K562 (cell line): ENCODE data around the gene C22orf39. TPM values are rescaled to one million over a fixed set of nuclear protein-coding genes. Genes with fewer than 3 reads are reported as not detected.

Experiments used
- ARID1B ChIP-seq: fragments of 450-650 bp; IDR thresholded peaks from 2 replicates; pipeline ENCODE4 v1.6.1; 2016; ENCODE audit warnings: antibody characterized with exemption, mild to moderate bottlenecking, inconsistent platforms
- CREBBP ChIP-seq: IDR thresholded peaks from one replicate; pipeline ENCODE4 v1.6.1; 2012; ENCODE audit warnings: low read depth, mild to moderate bottlenecking, control low read depth, inconsistent platforms, low read length
- IRF2 ChIP-seq: sonication (generic); formaldehyde crosslinking; IDR thresholded peaks from 2 replicates; pipeline ENCODE4 v1.8.1; 2022; ENCODE audit warnings: mild to moderate bottlenecking, missing genetic modification reagents
- LEF1 ChIP-seq: fragments of 450-650 bp; IDR thresholded peaks from 2 replicates; pipeline ENCODE4 v1.6.1; 2016; ENCODE audit warnings: mild to moderate bottlenecking
- MAFK ChIP-seq: IDR thresholded peaks from 2 replicates; pipeline ENCODE4 v1.6.1; 2011; ENCODE audit warnings: low read length, improper control_type of control experiment
- MED1 ChIP-seq: sonication (generic); formaldehyde crosslinking; IDR thresholded peaks from 2 replicates; pipeline ENCODE4 v1.8.1; 2023; ENCODE audit warnings: missing genetic modification reagents, borderline replicate concordance
- RBM15 ChIP-seq: fragments of 200-400 bp; formaldehyde crosslinking; IDR thresholded peaks from 2 replicates; pipeline ENCODE4 v1.6.1; 2018; ENCODE audit warnings: mild to moderate bottlenecking, low read length, moderate library complexity; ENCODE audit not compliant: insufficient read depth
- SMAD4 ChIP-seq: fragments of 250-450 bp; sonication (Bioruptor Pico); conservative IDR thresholded peaks from 2 replicates; pipeline ENCODE4 v1.8.0; 2021; ENCODE audit warnings: inconsistent platforms, mild to moderate bottlenecking, moderate library complexity
- ZNF436 ChIP-seq: fragments of 250-450, 450-650 bp; sonication (Bioruptor Pico); formaldehyde crosslinking; IDR thresholded peaks from 2 replicates; pipeline ENCODE4 v1.7.0; 2020; ENCODE audit warnings: mild to moderate bottlenecking
- ZNF444 ChIP-seq: fragments of 250-450 bp; sonication (Bioruptor Pico); IDR thresholded peaks from 2 replicates; pipeline ENCODE4 v1.4.0; 2020; ENCODE audit warnings: mild to moderate bottlenecking, moderate library complexity
- ZNF584 ChIP-seq: fragments of 200-800 bp; sonication (Bioruptor generic); IDR thresholded peaks from 2 replicates; pipeline ENCODE4 v1.6.1; 2016; ENCODE audit warnings: low read depth, mild to moderate bottlenecking, missing genetic modification characterization, missing compliant biosample characterization
- ZNF668 ChIP-seq: fragments of 250-450 bp; sonication (Bioruptor Pico); IDR thresholded peaks from 2 replicates; pipeline ENCODE4 v1.8.0; 2022; ENCODE audit warnings: mild to moderate bottlenecking, inconsistent platforms
- polyA plus RNA-seq, 8 experiments: library from polyadenylated mRNA; depleted of rRNA in 4 of 8; stranded (reverse) in 5 of 8; unstranded in 3 of 8; fragments of >200 nt; fragmentation: Nextera tagmentation in 2 of 8; fragmentation: Illumina TruSeq in 1 of 8; extraction: Ambion mirVana in 2 of 8; extraction: Trizol in 1 of 8; gene quantifications; 2 replicates each; pipeline versions ENCODE4 v1.2.1 to v1.2.3, GENCODE V29; 2011 to 2014; ENCODE audit warnings: inconsistent platforms in 1 of 8, missing spikeins in 1 of 8
- total RNA-seq, 7 experiments: library from RNA; depleted of rRNA in 6 of 7; stranded (reverse); fragments of >200 nt in 6 of 7; fragmentation: Illumina TruSeq in 2 of 7; extraction: Trizol in 2 of 7; gene quantifications; 2 replicates each; pipeline versions ENCODE4 v1.2.1 to v1.2.3, GENCODE V29; 2011 to 2021; ENCODE audit warnings: low replicate concordance in 1 of 7
- TF ChIP-seq, protein P1 (sequence below), 2 experiments: IDR thresholded peaks; 2 replicates each; pipeline ENCODE4 v1.6.1; 2012; ENCODE audit warnings: improper control_type of control experiment in 2 of 2, low read depth in 2 of 2, low read length in 2 of 2, borderline replicate concordance in 1 of 2
- TF ChIP-seq, protein P2 (sequence below): IDR thresholded peaks from 3 replicates; pipeline ENCODE4 v1.6.1; 2011; ENCODE audit warnings: borderline replicate concordance, mild to moderate bottlenecking; ENCODE audit not compliant: insufficient read length, insufficient read depth
- TF ChIP-seq, protein P3 (sequence below): fragments of 200-800 bp; sonication (Bioruptor generic); IDR thresholded peaks from 2 replicates; pipeline ENCODE4 v1.6.1; 2016; ENCODE audit warnings: missing genetic modification characterization, missing compliant biosample characterization
- TF ChIP-seq, protein P4 (sequence below): sonication (generic); formaldehyde crosslinking; IDR thresholded peaks from 2 replicates; pipeline ENCODE4 v1.8.1; 2023; ENCODE audit warnings: mild to moderate bottlenecking, missing genetic modification reagents

Gene C22orf39
- total and polyA plus RNA-seq, 9 of the 15 experiments (the other 6 are each of a cell fraction or from before 2014, with no cell fraction given) = 20.4 to 139 (median 66.8) TPM

DNA sequence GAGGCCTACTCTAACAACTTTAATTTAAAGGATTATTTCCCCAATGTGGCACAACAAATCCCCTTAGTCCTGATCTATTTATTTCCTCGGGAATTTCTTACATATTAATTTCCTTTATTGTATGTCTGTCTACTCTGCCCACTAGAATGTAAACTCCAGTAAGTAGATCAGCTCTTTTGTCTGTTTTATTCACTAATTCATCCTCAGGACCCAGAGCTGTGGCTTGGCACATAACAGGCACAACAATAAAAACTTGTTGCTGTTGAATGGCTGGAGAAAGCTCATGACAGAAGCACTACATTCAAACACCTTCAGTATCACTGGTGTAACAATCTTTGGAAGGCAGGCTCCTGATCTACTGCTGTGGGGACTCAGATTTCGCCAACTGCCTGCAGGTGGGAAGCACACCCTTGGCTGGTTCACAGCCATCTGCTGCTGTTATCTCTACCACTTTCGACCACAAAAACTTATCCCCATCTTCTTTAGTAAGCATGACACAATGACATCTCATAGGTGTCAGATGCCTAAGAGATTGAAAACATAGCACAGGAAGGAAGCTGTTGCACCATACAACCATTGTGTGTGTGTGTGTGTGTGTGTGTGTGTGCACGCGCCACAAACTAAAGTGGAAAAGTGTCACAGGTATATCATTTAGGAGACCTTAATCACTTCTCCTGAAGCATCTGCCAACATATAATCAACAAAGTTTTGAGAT is 27.9 kb downstream of the C22orf39 start (continued):
- TF ChIP-seq, protein P1, sequence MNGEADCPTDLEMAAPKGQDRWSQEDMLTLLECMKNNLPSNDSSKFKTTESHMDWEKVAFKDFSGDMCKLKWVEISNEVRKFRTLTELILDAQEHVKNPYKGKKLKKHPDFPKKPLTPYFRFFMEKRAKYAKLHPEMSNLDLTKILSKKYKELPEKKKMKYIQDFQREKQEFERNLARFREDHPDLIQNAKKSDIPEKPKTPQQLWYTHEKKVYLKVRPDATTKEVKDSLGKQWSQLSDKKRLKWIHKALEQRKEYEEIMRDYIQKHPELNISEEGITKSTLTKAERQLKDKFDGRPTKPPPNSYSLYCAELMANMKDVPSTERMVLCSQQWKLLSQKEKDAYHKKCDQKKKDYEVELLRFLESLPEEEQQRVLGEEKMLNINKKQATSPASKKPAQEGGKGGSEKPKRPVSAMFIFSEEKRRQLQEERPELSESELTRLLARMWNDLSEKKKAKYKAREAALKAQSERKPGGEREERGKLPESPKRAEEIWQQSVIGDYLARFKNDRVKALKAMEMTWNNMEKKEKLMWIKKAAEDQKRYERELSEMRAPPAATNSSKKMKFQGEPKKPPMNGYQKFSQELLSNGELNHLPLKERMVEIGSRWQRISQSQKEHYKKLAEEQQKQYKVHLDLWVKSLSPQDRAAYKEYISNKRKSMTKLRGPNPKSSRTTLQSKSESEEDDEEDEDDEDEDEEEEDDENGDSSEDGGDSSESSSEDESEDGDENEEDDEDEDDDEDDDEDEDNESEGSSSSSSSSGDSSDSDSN (IDR thresholded peaks at IDR 0.05; ENCODE audit: borderline replicate concordance in 1 of 2, low read depth in 2 of 2, low read length in 2 of 2) = no peak
- TF ChIP-seq ZNF584 (peak; percentile 89), MAFK (peak; percentile 37; the same call in 1 of the 2 replicates), MED1 (no peak), RBM15 (no peak), IRF2 (CRISPR knock-in tag) (no peak), ARID1B (no peak), ZNF436 (CRISPR knock-in tag) (no peak; the same call in 1 of the 2 replicates), CREBBP (no peak), LEF1 (peak; percentile 30; the same call in 1 of the 2 replicates), ZNF668 (CRISPR knock-in tag) (peak; percentile 87; the same call in 1 of the 2 replicates), ZNF444 (CRISPR knock-in tag) (peak; percentile 61; the same call in 1 of the 2 replicates), SMAD4 (CRISPR knock-in tag) (peak; percentile 93)
- TF ChIP-seq, protein P2, sequence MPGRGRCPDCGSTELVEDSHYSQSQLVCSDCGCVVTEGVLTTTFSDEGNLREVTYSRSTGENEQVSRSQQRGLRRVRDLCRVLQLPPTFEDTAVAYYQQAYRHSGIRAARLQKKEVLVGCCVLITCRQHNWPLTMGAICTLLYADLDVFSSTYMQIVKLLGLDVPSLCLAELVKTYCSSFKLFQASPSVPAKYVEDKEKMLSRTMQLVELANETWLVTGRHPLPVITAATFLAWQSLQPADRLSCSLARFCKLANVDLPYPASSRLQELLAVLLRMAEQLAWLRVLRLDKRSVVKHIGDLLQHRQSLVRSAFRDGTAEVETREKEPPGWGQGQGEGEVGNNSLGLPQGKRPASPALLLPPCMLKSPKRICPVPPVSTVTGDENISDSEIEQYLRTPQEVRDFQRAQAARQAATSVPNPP = no peak
- TF ChIP-seq, protein P3, sequence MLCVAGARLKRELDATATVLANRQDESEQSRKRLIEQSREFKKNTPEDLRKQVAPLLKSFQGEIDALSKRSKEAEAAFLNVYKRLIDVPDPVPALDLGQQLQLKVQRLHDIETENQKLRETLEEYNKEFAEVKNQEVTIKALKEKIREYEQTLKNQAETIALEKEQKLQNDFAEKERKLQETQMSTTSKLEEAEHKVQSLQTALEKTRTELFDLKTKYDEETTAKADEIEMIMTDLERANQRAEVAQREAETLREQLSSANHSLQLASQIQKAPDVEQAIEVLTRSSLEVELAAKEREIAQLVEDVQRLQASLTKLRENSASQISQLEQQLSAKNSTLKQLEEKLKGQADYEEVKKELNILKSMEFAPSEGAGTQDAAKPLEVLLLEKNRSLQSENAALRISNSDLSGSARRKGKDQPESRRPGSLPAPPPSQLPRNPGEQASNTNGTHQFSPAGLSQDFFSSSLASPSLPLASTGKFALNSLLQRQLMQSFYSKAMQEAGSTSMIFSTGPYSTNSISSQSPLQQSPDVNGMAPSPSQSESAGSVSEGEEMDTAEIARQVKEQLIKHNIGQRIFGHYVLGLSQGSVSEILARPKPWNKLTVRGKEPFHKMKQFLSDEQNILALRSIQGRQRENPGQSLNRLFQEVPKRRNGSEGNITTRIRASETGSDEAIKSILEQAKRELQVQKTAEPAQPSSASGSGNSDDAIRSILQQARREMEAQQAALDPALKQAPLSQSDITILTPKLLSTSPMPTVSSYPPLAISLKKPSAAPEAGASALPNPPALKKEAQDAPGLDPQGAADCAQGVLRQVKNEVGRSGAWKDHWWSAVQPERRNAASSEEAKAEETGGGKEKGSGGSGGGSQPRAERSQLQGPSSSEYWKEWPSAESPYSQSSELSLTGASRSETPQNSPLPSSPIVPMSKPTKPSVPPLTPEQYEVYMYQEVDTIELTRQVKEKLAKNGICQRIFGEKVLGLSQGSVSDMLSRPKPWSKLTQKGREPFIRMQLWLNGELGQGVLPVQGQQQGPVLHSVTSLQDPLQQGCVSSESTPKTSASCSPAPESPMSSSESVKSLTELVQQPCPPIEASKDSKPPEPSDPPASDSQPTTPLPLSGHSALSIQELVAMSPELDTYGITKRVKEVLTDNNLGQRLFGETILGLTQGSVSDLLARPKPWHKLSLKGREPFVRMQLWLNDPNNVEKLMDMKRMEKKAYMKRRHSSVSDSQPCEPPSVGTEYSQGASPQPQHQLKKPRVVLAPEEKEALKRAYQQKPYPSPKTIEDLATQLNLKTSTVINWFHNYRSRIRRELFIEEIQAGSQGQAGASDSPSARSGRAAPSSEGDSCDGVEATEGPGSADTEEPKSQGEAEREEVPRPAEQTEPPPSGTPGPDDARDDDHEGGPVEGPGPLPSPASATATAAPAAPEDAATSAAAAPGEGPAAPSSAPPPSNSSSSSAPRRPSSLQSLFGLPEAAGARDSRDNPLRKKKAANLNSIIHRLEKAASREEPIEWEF (CRISPR knock-in tag) = peak; percentile 95
- TF ChIP-seq, protein P4, sequence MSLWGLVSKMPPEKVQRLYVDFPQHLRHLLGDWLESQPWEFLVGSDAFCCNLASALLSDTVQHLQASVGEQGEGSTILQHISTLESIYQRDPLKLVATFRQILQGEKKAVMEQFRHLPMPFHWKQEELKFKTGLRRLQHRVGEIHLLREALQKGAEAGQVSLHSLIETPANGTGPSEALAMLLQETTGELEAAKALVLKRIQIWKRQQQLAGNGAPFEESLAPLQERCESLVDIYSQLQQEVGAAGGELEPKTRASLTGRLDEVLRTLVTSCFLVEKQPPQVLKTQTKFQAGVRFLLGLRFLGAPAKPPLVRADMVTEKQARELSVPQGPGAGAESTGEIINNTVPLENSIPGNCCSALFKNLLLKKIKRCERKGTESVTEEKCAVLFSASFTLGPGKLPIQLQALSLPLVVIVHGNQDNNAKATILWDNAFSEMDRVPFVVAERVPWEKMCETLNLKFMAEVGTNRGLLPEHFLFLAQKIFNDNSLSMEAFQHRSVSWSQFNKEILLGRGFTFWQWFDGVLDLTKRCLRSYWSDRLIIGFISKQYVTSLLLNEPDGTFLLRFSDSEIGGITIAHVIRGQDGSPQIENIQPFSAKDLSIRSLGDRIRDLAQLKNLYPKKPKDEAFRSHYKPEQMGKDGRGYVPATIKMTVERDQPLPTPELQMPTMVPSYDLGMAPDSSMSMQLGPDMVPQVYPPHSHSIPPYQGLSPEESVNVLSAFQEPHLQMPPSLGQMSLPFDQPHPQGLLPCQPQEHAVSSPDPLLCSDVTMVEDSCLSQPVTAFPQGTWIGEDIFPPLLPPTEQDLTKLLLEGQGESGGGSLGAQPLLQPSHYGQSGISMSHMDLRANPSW (CRISPR knock-in tag) = peak; percentile 57; the same call in 1 of the 2 replicates
